HEK293 (cell line): ENCODE results near the gene TNXB.
"Not testable (repeated sequence)": the region's sequence is repeated elsewhere in the genome, so short reads cannot be mapped to it uniquely, and the experiment has no call there.

Source experiments
- CTCF ChIA-PET: fragments of 350-600 bp; formaldehyde crosslinking; extraction: SDS; loops from one replicate; lab custom pipeline; 2021; ENCODE audit warnings: antibody characterized with exemption; lab: Yijun Ruan, JAX
- POLR2A ChIA-PET: fragments of 300-600 bp; formaldehyde crosslinking; extraction: SDS; loops from one replicate; lab custom pipeline; 2020; ENCODE audit warnings: antibody characterized with exemption, inconsistent platforms; lab: Yijun Ruan, JAX
- H3K27ac ChIP-seq: fragments of 200-500 bp; sonication (Bioruptor generic); 2 replicates; pipeline ENCODE4 v1.5.1; 2014; ENCODE audit warnings: low read depth, low read length, control low read depth, inconsistent platforms; ENCODE audit errors: extremely low read depth
- H3K36me3 ChIP-seq, 2 experiments: fragments of 200-500 bp in 1 of 2; sonication (Bioruptor generic) in 1 of 2; 1 replicate in 1 of 2; 2 replicates in 1 of 2; pipeline ENCODE4 v1.5.1; 2014 to 2017; ENCODE audit warnings: inconsistent platforms in 2 of 2, low read length in 2 of 2; ENCODE audit not compliant: control insufficient read depth in 2 of 2, insufficient read depth in 1 of 2
- H3K4me1 ChIP-seq: fragments of 200-500 bp; sonication (Bioruptor generic); 2 replicates; pipeline ENCODE4 v1.5.1; 2014; ENCODE audit warnings: mild to moderate bottlenecking, low read length, inconsistent platforms; ENCODE audit not compliant: control insufficient read depth, insufficient read depth
- H3K4me3 ChIP-seq: 2 replicates; pipeline ENCODE4 v1.5.1; 2011; ENCODE audit warnings: low read depth, mild to moderate bottlenecking, control low read depth, low read length, moderate library complexity
- H3K9me3 ChIP-seq: fragments of 200-500 bp; sonication (Bioruptor generic); 2 replicates; pipeline ENCODE4 v1.5.1; 2014; ENCODE audit warnings: low read depth, low read length, inconsistent platforms; ENCODE audit not compliant: control insufficient read depth, insufficient read depth
- MZF1 ChIP-seq: fragments of 450-650 bp; formaldehyde crosslinking; IDR thresholded peaks from 2 replicates; pipeline ENCODE4 v1.5.1; 2017; ENCODE audit warnings: missing biosample characterization, missing genetic modification characterization, borderline replicate concordance
- ZEB2 ChIP-seq: fragments of 450-650 bp; formaldehyde crosslinking; IDR thresholded peaks from 2 replicates; pipeline ENCODE4 v1.5.1; 2016; ENCODE audit warnings: missing biosample characterization, missing genetic modification characterization
- ZNF157 ChIP-seq: fragments of 450-650 bp; formaldehyde crosslinking; IDR thresholded peaks from 2 replicates; pipeline ENCODE4 v1.5.1; 2016; ENCODE audit warnings: missing biosample characterization, missing genetic modification characterization
- ZNF202 ChIP-seq: fragments of 450-650 bp; formaldehyde crosslinking; IDR thresholded peaks from 2 replicates; pipeline ENCODE4 v1.5.1; 2016; ENCODE audit warnings: missing biosample characterization, missing genetic modification characterization, borderline replicate concordance
- ZNF280C ChIP-seq: fragments of 450-650 bp; formaldehyde crosslinking; IDR thresholded peaks from 2 replicates; pipeline ENCODE4 v1.5.1; 2016; ENCODE audit warnings: missing biosample characterization, missing genetic modification characterization
- ZNF398 ChIP-seq: fragments of 450-650 bp; formaldehyde crosslinking; IDR thresholded peaks from 2 replicates; pipeline ENCODE4 v1.5.1; 2017; ENCODE audit warnings: missing biosample characterization, missing genetic modification characterization
- ZNF501 ChIP-seq: fragments of 450-650 bp; formaldehyde crosslinking; IDR thresholded peaks from 2 replicates; pipeline ENCODE4 v1.5.1; 2016; ENCODE audit warnings: missing biosample characterization, missing genetic modification characterization
- ZNF518A ChIP-seq: fragments of 450-650 bp; formaldehyde crosslinking; conservative IDR thresholded peaks from 2 replicates; pipeline ENCODE4 v1.5.1; 2016; ENCODE audit warnings: low read depth, missing biosample characterization, missing genetic modification characterization
- ZNF580 ChIP-seq: fragments of 450-650 bp; formaldehyde crosslinking; IDR thresholded peaks from 2 replicates; pipeline ENCODE4 v1.5.1; 2016; ENCODE audit warnings: missing biosample characterization, missing genetic modification characterization
- ZNF654 ChIP-seq: fragments of 450-650 bp; formaldehyde crosslinking; IDR thresholded peaks from 2 replicates; pipeline ENCODE4 v1.5.1; 2016; ENCODE audit warnings: low read depth, missing biosample characterization, missing genetic modification characterization
- ZNF658 ChIP-seq: fragments of 450-650 bp; formaldehyde crosslinking; IDR thresholded peaks from 2 replicates; pipeline ENCODE4; 2016; ENCODE audit warnings: missing biosample characterization, missing genetic modification characterization

TNXB gene

GRCh38 chr6:32068867-32069266 is 40.3 kb downstream of the TNXB start:
- no peak overlapping the region for H3K4me3 ChIP-seq
- TF ChIP-seq ZNF518A: no peak
- no peak for TF ChIP-seq ZNF658 (tag by site-specific recombination)
- no peak for TF ChIP-seq ZNF280C
- no peak for TF ChIP-seq ZNF202 (tag by site-specific recombination)
- no peak for TF ChIP-seq ZNF580 (tag by site-specific recombination)
- ChIA-PET CTCF (interaction anchor here (1.2 to 1.8 kb wide), 2 partner anchors 21 to 48 kb away, joined by 3 to 8 read pairs; no protein-coding TSS in a partner anchor), POLR2A (no interaction called here)
- H3K27ac ChIP-seq: no peak overlapping the region
- no peaks in the 10 kb centered on the region for H3K36me3 ChIP-seq
- no peaks in the 10 kb centered on the region for H3K4me1 ChIP-seq
- H3K9me3 ChIP-seq: no peaks in the 10 kb centered on the region

GRCh38 chr6:32068315-32068714 is 40.8 kb downstream of the TNXB start:
- H3K4me3 ChIP-seq, H3K27ac ChIP-seq, H3K36me3 ChIP-seq, H3K9me3 ChIP-seq, POLR2A ChIA-PET, H3K4me1 ChIP-seq: not testable (repeated sequence)
- CTCF ChIA-PET: interaction anchor here (1.8 kb wide), 1 partner anchor 20 kb away, joined by 8 read pairs; no protein-coding TSS in a partner anchor

GRCh38 chr6:32067521-32067920 is 41.6 kb downstream of the TNXB start:
- CTCF ChIA-PET, POLR2A ChIA-PET, H3K36me3 ChIP-seq, H3K9me3 ChIP-seq, H3K4me1 ChIP-seq, H3K27ac ChIP-seq, H3K4me3 ChIP-seq: not testable (repeated sequence)

- Histone ChIP-seq H3K36me3 (no peaks in the 10 kb centered on the region), H3K27ac (no peak overlapping the region), H3K4me1 (no peaks in the 10 kb centered on the region), H3K9me3 (no peaks in the 10 kb centered on the region), H3K4me3 (no peak overlapping the region)
- POLR2A ChIA-PET: no interaction called here
- CTCF ChIA-PET: interaction anchor here (0.6 to 2.9 kb wide), 3 partner anchors 14 to 33 kb away, joined by 3 to 20 read pairs (median 4); no protein-coding TSS in a partner anchor
- TF ChIP-seq ZNF157 (tag by site-specific recombination) (no peak), ZEB2 (tag by site-specific recombination) (no peak), ZNF501 (tag by site-specific recombination) (no peak), ZNF398 (tag by site-specific recombination) (no peak), MZF1 (no peak), ZNF654 (tag by site-specific recombination) (no peak)
These were observed 44.4 kb downstream of the TNXB start for GRCh38 chr6:32064706-32065105.
